HG02763 (cell line): ENCODE results near the gene RFC3.
"Not testable (repeated sequence)": the region's sequence is repeated elsewhere in the genome, so short reads cannot be mapped to it uniquely, and the experiment has no call there.

Experiments used
- ATAC-seq: cut with Tn5 transposase; IDR thresholded peaks from one replicate; pipeline ENCODE4 v1.9.1; 2021; ENCODE audit warnings: mild to moderate bottlenecking, moderate library complexity; ENCODE audit not compliant: unreplicated experiment

The RFC3 gene

DNA sequence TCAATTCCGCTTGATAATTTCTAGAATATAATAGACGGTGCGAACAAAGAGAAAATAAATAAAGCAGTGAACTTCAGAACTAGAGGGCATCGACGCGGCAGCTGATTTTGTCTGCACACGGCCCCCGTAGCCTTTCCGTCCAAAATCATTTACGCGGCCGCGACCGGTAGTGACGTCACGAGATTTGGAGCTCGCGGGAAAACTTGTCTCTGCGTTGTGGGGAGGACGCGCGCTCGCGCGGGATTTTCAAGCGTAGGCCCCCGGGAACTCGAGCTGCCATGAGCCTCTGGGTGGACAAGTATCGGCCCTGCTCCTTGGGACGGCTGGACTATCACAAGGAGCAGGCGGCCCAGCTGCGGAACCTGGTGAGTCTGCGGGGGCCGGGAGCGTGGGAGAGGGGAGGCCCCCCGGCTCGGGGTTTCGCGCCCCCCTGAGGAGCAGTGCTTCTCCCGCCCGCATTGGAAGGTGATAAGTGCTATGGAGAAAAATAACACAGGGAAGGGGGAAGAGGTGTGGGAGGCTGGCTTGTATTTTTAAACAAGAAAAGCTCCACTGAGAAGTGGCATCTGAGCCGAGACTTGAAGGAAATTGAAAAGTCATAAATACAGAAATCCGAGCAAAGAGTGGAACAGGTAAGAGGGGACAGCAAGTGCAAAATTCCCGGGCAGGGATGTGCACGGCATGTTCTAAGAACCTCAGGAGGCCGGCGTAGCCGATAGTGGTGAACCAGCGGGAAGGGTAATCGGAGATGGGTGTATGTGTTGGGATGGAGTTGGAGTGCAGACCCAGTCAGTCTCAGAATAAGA is at the start of gene RFC3:
RFC3 (plus strand) TSS at position 249 of the 806 bp plus-strand sequence; CDS start at position 279, 30 bp downstream.
- ATAC-seq: peak; percentile 98

DNA sequence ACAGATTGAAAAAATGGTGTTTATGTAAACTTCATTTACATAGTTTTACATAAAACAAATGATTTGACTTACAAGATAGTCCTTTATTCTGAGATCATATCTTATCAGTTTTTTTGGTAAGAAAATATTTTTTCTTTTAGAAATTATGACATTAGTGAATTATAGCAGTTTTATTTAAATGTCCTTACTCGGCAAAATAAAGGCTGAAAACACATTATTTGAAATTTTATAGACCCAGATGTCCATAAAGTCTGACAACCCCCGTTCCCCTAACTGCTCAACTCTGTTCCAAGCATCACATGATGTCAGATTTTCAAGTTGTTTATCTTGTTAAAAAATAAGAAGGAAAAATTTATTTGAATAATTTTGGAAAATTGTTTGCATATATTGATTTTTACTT is 46.7 kb upstream of the RFC3 start:
- no peak for ATAC-seq

- no peak for ATAC-seq
These were observed 44.0 kb upstream of the RFC3 start for GRCh38 chr13:33773790-33774462.

DNA sequence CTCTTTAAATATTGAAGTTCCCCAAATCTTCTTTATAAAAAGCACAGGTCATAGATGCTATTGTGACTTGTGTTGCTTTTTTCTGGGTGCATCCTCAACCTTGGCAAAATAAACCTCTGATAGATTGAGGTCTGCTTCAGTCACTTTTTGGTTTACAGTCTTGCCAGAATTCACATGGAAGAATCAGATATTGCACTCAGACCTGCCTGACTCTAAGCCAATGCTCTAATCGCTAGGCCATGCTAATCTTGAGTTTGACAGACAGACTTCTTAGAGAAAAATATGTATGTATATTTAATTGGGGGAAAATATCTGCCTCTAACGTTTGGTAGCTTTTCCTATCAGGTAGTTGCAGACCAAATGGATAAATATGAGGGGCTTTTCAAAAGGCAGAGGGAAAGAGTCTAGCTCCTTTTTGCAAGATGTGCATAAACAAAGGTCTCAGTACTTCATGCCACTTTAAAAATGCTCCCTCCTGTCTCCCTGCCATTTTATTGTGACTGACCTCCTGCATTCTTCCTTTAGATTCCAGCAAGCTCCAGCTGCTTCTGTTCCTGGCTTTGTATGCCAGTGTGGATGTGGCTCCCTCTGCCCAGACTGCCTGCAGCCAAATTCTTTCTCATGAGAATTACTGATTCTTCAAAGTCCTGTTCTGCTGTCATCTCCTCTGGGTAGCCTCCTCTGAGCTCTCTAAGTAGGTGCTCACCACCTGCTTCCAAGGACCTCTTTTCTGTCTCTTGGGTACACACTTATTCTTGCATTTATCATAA is 42.4 kb upstream of the RFC3 start:
- no peak for ATAC-seq

- no peak for ATAC-seq
These were observed 41.6 kb upstream of the RFC3 start for GRCh38 chr13:33776239-33776881.

- ATAC-seq: no peak
These were observed 35.3 kb upstream of the RFC3 start for GRCh38 chr13:33782631-33783030.

DNA sequence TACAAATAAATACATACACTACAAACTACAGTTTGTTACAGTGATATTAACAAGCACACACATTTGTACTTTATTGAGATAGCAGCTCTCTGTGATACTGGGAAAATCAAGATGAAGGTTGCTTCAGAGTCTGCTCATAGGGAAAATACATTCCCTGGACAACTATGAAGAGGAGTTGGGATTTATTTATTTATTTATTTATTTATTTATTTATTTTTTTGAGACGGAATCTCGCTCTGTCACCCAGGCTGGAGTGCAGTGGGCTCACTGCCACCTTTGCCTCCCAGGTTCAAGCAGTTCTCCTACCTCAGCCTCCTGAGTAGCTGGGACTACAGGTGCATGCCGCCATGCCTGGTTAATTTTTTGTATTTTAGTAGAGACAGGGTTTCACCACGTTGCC is 34.7 kb upstream of the RFC3 start:
- ATAC-seq: not testable (repeated sequence)

DNA sequence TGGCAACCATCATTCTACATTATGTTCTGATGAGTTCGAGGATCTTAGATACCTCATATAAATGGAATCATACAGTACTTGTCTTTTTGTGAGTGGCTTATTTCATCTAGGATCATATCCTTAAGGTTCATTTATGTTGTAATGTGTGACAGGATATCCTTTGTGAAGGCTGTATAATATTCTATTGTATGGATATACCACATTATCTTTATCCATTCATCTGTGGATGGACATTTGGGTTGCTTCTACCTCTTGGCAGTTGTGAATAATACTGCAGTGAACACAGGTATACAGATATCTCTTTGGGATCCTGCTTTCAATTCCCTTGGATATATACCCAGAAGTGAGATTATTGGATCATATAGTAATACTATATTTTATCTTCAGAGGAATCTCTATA is 33.2 kb upstream of the RFC3 start:
- ATAC-seq: no peak

GRCh38 chr13:33785384-33785783 is 32.6 kb upstream of the RFC3 start:
- no peak for ATAC-seq

GRCh38 chr13:33787051-33787591 is 30.8 kb upstream of the RFC3 start:
- no peak for ATAC-seq

GRCh38 chr13:33789066-33789606 is 28.8 kb upstream of the RFC3 start:
- no peak for ATAC-seq

- no peak for ATAC-seq
These were observed 28.2 kb upstream of the RFC3 start for GRCh38 chr13:33789739-33790138.

DNA sequence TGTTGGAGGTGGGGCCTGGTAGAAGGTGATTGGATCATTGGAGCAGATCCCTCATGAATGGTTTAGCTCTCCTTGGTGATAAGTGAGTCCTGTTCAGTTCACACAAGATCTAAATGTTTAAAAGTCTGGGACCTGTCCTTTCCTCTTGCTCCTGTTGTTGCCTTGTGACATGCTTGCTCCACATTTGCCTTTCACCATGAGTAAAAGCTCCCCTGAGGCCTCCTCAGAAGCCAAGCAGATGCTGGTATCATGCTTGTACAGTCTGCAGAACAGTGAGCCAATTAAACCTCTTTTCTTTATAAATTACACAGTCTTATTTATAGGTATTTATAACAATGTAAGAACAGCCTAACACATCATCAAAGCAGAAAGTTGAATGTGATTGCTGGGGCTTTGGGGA is 24.2 kb upstream of the RFC3 start:
- ATAC-seq: no peak

DNA sequence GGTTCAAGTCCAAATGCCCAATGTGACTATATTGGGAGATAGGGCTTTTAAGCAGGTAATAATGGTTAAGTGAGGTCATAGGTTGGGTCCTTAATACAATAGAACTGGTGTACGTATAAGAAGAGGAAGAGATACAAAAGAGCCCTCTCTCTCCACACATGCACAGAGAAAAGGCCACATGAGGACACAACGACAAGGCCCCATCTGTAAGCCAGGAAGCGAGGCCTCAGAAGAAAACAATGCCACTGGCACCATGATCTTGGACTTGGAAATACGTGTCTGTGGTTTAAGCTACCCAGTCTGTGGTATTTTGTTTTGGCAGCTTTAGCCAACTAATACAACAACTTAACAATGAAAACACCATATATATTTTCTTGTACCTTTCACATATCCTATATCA is 23.4 kb upstream of the RFC3 start:
- no peak for ATAC-seq

DNA sequence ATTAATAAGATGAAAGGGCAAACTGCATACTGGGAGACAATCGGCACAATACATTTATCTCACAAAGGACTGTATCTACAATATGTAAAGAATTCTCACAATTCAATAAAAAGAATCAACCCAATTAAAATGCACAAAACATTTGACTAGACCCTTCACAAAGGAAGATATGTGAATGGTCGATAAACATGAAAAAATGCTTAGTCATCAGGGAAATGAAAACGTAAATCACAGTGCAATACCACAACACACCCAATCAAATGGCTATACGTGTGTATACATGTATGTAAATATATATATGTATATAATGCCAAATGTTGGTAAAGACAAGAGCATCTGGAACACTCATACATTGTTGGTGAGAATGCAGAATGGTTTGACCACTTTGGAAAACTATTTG is 21.9 kb upstream of the RFC3 start:
- ATAC-seq: no peak

DNA sequence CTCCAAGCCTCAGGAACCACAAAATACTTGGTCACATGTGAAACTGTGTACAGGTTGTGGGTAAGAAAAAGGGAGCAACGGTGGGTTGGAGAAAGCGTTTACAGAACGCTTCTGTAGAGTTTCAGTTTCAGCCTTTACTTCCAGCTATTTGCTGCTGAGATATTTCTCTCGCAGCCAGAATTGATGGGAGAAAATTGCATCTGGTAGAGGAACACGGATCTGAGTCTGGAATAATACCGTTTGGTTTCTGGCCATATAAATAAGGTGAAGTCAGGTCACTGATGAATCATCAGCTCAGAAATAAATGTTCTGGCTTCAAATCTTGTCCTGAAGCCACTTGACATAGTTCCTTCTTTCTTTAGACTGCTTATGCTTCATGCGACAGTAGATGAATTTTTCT is 20.3 kb upstream of the RFC3 start:
- ATAC-seq: peak; percentile 48

DNA sequence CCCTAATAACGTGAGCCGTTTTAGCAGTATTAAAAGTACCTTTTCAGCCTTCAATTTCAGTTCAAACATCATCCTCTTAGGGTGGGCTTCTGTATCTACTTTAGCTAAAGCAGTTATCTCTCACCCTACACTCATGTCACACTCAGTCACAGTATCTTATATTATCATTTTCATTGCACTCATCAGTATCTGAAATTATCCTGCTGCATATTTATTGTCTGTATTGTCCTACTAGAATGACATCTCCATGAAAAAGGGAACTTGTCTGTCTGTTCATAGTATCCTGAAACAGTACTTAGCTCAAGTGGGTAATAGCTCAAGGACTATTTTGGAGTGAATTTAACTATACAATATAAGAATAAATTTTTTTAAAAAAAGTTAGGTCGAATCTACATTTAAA is 19.9 kb upstream of the RFC3 start:
- no peak for ATAC-seq

GRCh38 chr13:33799950-33800592 is 17.9 kb upstream of the RFC3 start:
- no peak for ATAC-seq

DNA sequence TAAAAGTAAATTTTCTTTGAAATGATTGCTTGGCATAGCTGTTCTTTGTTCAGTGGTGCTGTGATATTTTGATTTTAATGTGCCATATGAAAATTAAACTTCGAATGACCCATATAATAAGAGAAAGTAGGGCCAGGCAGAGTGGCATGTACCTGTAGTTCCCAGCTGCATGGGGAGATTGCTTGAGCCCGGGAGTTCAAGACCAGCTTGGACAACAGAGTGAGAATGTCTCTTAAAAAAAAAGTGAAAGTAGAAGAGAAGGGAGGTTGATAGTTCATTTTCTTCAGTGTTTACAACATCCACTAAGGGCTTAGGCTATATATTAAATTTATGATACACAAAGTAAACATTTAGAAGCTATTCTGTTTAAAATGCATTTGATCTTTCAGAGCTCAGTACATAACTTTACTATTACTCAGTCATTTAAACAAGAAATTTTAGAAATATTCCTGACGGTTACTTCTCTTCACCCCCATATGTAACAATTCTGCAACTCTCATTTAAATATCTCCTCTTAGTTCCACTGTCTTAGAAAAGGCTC is 17.2 kb upstream of the RFC3 start:
- ATAC-seq: no peak
